Astrocyte (in vitro differentiated cells and primary cell): ENCODE data around the gene MAST1. TPM values are rescaled to one million over a fixed set of nuclear protein-coding genes. Genes with fewer than 3 reads are reported as not detected.
A peak's percentile ranks its signal among the peaks of the same experiment; 100 is the strongest.

ENCODE experiments used
- DNase-seq: peaks from one replicate; pipeline ENCODE4 v3.0.0-alpha.2; 2010; ENCODE audit warnings: low read depth
- FAIRE-seq: peaks from 2 replicates; lab custom pipeline; 2011; peaks lifted over from hg19 to GRCh38; lab: Jason Lieb, UNC
- H2AFZ ChIP-seq: 2 replicates; pipeline ENCODE4 v1.6.0; 2012; ENCODE audit warnings: low read depth, low read length, inconsistent platforms
- H3K27ac ChIP-seq: 2 replicates; pipeline ENCODE4 v1.5.1; 2011; ENCODE audit warnings: low read depth, low read length, inconsistent platforms
- H3K27me3 ChIP-seq: 2 replicates; pipeline ENCODE4 v1.6.0; 2011; ENCODE audit warnings: low read length, inconsistent platforms; ENCODE audit not compliant: insufficient read depth
- H3K36me3 ChIP-seq: 2 replicates; pipeline ENCODE4 v1.5.1; 2011; ENCODE audit warnings: low read length, inconsistent platforms; ENCODE audit not compliant: insufficient read depth
- H3K4me1 ChIP-seq: 2 replicates; pipeline ENCODE4 v1.5.1; 2011; ENCODE audit warnings: low read length, inconsistent platforms; ENCODE audit not compliant: insufficient read depth
- H3K4me2 ChIP-seq: 2 replicates; pipeline ENCODE4 v1.6.0; 2012; ENCODE audit warnings: low read length, inconsistent platforms
- H3K4me3 ChIP-seq: 2 replicates; pipeline ENCODE4 v1.5.1; 2011; ENCODE audit warnings: low read depth, mild to moderate bottlenecking, low read length, inconsistent platforms; ENCODE audit not compliant: insufficient read depth
- H3K79me2 ChIP-seq: 2 replicates; pipeline ENCODE4 v1.6.0; 2012; ENCODE audit warnings: mild to moderate bottlenecking, low read length, inconsistent platforms; ENCODE audit not compliant: insufficient read depth
- H3K9ac ChIP-seq: 2 replicates; pipeline ENCODE4 v1.6.0; 2012; ENCODE audit warnings: mild to moderate bottlenecking, low read length, inconsistent platforms
- H3K9me3 ChIP-seq: 2 replicates; pipeline ENCODE4 v1.5.1; 2012; ENCODE audit warnings: low read depth, mild to moderate bottlenecking, low read length, inconsistent platforms; ENCODE audit not compliant: insufficient read depth
- H4K20me1 ChIP-seq: 2 replicates; pipeline ENCODE4 v1.6.0; 2012; ENCODE audit warnings: low read length, inconsistent platforms; ENCODE audit not compliant: insufficient read depth
- H3K27ac Mint-ChIP-seq: one replicate; pipeline ENCODE4 v1.8.0; 2021; ENCODE audit warnings: mild to moderate bottlenecking, mixed read lengths; ENCODE audit not compliant: unreplicated experiment
- H3K27me3 Mint-ChIP-seq: one replicate; pipeline ENCODE4 v1.8.0; 2021; ENCODE audit warnings: low read depth, mixed read lengths; ENCODE audit not compliant: unreplicated experiment
- H3K36me3 Mint-ChIP-seq: one replicate; pipeline ENCODE4 v1.8.0; 2021; ENCODE audit warnings: low read depth, mixed read lengths; ENCODE audit not compliant: unreplicated experiment
- H3K4me1 Mint-ChIP-seq: one replicate; pipeline ENCODE4 v1.8.0; 2021; ENCODE audit warnings: low read depth, mixed read lengths; ENCODE audit not compliant: unreplicated experiment
- H3K4me3 Mint-ChIP-seq: one replicate; pipeline ENCODE4 v1.8.0; 2021; ENCODE audit warnings: mild to moderate bottlenecking, moderate library complexity, mixed read lengths; ENCODE audit not compliant: unreplicated experiment
- H3K9me3 Mint-ChIP-seq: one replicate; pipeline ENCODE4 v1.8.0; 2021; ENCODE audit warnings: mild to moderate bottlenecking, mixed read lengths; ENCODE audit not compliant: unreplicated experiment
- CTCF ChIP-seq: IDR thresholded peaks from 2 replicates; pipeline ENCODE4 v1.5.1; 2011; ENCODE audit warnings: low read depth, mild to moderate bottlenecking, inconsistent platforms, low read length, moderate library complexity; ENCODE audit not compliant: insufficient read depth
- EZH2 ChIP-seq: IDR thresholded peaks from 2 replicates; pipeline ENCODE4 v1.6.1; 2012; ENCODE audit warnings: mild to moderate bottlenecking, low read length, inconsistent platforms; ENCODE audit not compliant: insufficient read depth
- total RNA-seq: library from RNA; stranded (reverse); gene quantifications from 2 replicates; pipeline ENCODE4 v1.2.1, GENCODE V29; 2021

Gene MAST1
- total RNA-seq, 1 donor from 2014 or later = 5.4 TPM

GRCh38 chr19:12847159-12848139 is 9.1 kb downstream of the MAST1 start:
- H3K27ac Mint-ChIP-seq = no peak overlapping the region
- peak overlapping the region; percentile 92 for H2AFZ ChIP-seq
- H3K4me3 Mint-ChIP-seq = no peak overlapping the region
- H3K27me3 ChIP-seq = peaks cover 4% of the 10 kb centered on the region
- H4K20me1 ChIP-seq = no peaks in the 10 kb centered on the region
- no peaks in the 10 kb centered on the region for H3K79me2 ChIP-seq
- H3K27me3 Mint-ChIP-seq = no peaks in the 10 kb centered on the region
- H3K27ac ChIP-seq = no peak overlapping the region
- TF ChIP-seq CTCF (peak; percentile 76), EZH2 (no peak)
- no peaks in the 10 kb centered on the region for H3K9me3 ChIP-seq
- H3K9me3 Mint-ChIP-seq = no peaks in the 10 kb centered on the region
- no peak overlapping the region for H3K9ac ChIP-seq
- H3K4me3 ChIP-seq = peak overlapping the region; percentile 13
- DNase-seq (peak; percentile 48), FAIRE-seq (no peak)
- peak overlapping the region; percentile 81 for H3K4me2 ChIP-seq
- no peaks in the 10 kb centered on the region for H3K36me3 ChIP-seq
- no peaks in the 10 kb centered on the region for H3K36me3 Mint-ChIP-seq
- no peaks in the 10 kb centered on the region for H3K4me1 Mint-ChIP-seq
- peaks cover 8% of the 10 kb centered on the region for H3K4me1 ChIP-seq

- Mint-ChIP-seq H3K36me3 (peaks cover 4% of the 10 kb centered on the region), H3K27me3 (no peaks in the 10 kb centered on the region), H3K4me3 (no peak overlapping the region), H3K4me1 (no peaks in the 10 kb centered on the region), H3K27ac (no peak overlapping the region), H3K9me3 (no peaks in the 10 kb centered on the region)
- no peak overlapping the region for H3K27ac ChIP-seq
- no peak overlapping the region for H2AFZ ChIP-seq
- H3K4me2 ChIP-seq = no peak overlapping the region
- H3K27me3 ChIP-seq = no peaks in the 10 kb centered on the region
- DNase-seq (no peak), FAIRE-seq (no peak)
- H3K9me3 ChIP-seq = no peaks in the 10 kb centered on the region
- no peaks in the 10 kb centered on the region for H3K79me2 ChIP-seq
- H3K9ac ChIP-seq = no peak overlapping the region
- H4K20me1 ChIP-seq = no peaks in the 10 kb centered on the region
- TF ChIP-seq CTCF (no peak), EZH2 (no peak)
- H3K4me3 ChIP-seq = no peak overlapping the region
- H3K36me3 ChIP-seq = no peaks in the 10 kb centered on the region
- H3K4me1 ChIP-seq = no peaks in the 10 kb centered on the region
Measured at GRCh38 chr19:12856653-12857052, 18.3 kb downstream of the MAST1 start.
